ENCODE results near the gene VTI1A.

VTI1A gene

DNA sequence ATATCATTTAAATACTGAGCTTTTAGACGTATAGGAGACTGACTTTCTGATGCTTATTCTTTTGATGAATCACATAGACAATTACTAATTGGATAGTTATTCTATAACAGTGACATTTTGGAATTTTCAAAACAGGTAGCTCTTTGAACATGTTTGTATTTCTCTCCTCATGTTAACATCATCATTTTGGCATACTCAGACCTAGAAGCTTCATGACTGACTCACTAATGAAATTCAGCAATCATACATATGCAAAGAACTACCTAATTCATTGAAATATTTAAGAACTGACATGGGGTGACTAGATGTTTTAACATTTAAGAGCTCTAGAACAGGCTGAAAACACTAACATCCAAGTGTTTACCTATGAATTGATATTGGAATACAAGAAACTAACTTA, 192.3 kb downstream of the VTI1A start:
- DNase-seq (ENCODE audit: low spot score): no peak

DNA sequence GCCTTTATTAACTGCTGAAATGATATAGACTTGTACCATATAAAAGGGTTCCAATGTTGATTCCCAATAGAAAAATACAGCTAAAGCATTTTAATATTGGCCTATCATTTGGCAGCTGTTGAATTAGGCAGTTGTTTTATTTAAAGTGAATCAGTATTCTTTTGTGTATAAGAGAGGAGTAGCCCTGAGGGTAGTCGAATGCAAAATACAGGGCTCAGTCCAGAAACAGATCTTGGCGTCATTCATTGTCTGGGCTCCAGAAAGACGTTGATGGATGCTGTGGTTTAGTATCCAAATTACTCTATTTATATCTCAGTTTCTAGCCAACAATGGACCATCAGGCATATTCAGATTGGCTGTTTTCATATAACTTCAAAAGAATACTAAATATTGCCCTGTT, 193.6 kb downstream of the VTI1A start:
- no peak for DNase-seq (ENCODE audit: low spot score)

DNA sequence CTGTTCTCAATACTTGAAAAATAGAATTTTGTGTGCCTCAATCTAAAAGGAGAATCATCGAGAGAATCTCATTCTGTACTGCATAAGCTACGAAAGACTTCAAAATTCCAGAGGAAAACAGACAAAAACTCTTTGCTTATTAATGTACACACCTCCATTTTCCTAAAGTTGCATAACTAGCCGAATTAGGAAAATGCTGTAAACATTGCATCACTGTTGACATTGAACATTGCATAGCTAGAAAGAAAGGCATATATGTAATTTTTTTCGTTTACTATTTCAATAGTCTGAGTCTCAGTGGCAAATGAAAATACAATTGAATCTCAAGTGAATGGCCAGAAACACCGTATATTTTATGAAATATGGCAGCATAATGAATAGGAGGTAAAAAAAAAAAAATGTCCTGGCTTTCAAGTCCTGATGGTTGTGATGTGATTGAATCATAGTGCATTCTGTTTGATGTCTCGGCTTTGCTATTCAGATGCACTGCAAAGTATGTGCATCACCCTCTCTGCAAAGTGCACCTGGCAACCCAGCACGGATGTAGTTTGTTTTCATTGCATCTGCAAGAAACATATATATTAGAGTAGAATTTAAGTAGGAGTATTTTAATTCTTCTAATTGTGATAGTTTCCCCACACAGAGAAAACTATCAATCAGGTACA, 196.7 kb downstream of the VTI1A start:
- DNase-seq (ENCODE audit: low spot score): no peak

DNA sequence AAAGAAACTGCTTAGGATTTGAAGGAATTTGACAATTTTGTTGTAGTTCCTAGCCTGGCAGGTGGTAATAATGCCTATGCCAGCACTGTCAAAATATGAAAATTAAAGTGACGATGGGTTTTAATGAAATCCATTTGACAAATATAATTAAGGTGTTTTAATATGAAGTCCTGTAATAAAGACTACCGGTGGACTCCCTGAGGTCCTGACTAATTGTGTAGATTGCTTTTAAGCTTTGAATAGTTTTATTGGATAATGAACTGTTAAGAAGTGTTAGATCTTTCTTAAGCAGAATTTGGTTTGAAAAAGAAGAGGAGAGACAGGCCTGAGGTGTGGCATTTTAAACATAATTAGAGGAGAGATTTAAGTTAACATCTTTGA, 197.2 kb downstream of the VTI1A start:
- DNase-seq (ENCODE audit: low spot score): no peak

DNA sequence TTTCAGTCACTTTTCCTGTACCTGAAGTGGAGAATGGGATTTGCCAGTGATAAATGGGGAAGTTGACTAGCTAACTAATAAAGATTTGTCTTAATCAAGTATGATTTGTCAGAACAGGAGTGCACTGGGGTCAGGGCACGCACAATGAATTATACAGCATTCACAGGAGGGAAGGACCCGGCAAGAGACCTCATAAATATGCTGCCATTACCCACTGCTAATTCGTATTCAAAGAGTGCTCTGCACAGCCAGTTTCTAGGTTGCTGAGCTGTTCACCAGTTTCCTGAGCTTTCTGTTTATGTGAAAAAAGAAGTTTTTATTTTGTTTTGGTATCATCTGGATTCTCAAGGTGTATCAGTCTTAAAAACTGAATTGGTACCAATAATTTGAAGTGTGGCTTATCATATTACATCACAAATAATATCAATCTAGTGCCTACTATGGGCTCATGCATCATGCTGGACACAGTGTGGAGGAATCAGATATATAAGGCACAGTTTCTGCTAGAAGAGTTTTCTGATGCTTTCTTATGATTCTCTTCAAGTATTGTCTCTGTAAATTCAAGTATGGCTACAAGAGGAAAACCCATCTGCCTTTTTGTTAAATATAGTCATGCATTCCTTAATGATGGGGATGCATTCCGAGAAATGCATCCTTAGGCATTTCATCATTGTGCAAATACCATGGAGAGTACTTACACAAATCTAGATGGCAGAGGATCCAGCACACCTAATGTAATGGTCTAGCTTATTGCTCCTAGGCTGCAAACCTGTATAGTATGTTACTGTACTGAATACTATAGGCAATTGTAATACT, 202.2 kb downstream of the VTI1A start:
- DNase-seq (ENCODE audit: low spot score): no peak

DNA sequence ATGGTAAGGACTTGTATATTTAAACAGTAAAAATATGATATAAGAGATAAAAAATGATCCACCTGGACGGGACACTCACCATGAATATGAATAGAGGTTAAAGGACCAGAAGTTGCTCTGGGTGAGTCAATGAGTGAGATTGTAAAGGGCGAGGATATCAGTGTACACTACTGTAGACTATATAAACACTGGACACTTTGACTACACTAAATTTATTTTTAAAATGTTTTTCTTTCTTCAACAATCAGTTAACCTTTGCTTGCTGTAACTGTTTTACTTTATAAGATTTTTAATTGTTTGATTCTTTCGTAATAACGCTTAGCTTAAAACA, 202.8 kb downstream of the VTI1A start:
- DNase-seq (ENCODE audit: low spot score): no peak

DNA sequence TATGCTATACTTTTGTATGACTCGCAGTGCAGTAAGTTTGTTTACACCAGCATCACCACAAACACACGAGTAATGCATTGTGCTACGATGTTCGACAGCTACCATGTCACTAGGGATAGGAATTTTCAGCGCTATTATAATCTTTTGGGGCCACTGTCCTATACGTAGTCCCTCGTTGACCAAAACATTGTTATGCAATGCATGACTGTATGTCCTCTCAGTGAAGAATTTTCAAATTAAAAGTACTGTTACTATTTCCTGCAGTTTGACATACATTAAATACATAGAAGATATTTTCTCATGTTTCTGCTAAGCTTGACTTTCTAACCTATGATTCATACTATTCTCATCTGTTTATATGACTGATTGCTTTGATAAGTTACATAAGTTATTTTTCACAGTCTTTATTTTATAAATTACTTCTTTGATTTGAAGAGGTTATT, 203.6 kb downstream of the VTI1A start:
- DNase-seq (ENCODE audit: low spot score): peak; percentile 20

DNA sequence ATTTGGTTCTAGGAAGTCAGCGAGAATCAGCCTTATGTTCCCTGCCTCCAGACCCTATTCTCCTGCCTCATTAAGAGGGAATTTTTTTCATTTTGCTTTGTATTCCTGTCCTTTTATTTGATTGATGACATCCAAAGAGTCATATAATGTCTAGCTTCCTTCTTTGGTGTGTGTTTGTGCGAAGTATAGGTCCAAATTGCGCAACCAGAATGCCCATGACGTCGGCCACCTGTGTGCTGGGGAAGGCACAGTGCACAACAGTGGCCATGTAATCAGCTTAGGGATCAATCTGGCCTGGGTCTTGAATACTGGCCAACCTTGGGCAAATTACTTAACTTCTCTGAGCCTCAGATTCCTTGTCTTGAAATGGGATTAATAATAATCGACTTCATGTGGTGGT, 206.2 kb downstream of the VTI1A start:
- no peak for DNase-seq (ENCODE audit: low spot score)

DNA sequence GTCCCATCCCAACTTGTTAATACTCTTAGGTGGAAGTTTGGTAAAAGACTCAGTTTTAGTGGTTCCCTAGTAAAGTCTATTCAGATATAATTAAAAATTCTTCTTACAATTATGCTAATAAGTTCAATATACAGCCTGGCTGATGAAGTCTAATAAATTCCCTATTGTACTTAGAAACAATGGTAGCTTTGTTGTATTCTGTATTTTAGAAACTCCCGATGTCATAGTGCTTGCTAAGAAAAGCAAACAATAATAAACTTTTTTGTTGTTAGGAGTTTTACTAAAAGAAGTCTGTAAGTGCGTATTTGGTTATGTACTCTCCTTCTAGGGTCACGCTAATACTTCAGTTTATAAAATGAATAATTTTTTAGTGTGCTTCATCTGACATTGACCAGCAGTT, 206.8 kb downstream of the VTI1A start:
- peak; percentile 28 for DNase-seq (ENCODE audit: low spot score)

DNA sequence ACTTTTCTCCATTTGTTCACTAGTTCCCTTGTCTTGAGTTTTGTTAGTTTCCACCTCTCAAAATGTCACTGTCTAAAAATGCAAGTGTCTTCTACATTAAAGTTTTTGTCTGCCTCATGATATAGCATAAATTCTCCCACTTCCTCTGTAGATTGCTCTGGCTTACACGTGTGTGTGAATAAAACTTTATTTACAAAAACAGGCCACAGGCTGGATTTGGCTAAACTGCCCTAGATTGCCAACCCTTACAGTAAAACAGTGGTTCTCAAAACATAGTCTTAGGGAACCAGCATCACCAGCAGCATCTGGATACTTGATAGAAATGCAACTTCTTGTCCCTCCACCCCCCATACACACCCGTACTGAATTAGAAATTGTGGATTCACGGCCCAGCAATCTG, 207.8 kb downstream of the VTI1A start:
- DNase-seq (ENCODE audit: low spot score): no peak

DNA sequence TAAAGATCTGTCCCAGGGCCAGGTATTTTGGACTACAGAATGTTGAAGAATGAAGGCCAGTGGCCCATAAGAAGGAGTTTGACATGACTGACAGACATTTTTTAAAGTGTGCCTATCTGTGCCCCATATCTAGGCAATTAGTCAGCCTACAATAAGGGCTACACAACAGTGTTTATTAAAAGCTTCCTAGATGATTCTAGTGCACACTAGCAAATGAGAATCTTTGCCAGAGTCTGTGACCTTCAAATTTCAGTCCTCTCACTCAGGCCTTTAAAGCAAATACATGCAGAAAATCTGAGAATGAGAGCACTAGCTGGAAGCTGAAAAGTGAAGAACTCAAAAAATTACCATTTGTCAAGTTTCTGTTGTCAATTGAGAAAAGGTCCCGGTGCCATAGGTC, 208.7 kb downstream of the VTI1A start:
- no peak for DNase-seq (ENCODE audit: low spot score)

DNA sequence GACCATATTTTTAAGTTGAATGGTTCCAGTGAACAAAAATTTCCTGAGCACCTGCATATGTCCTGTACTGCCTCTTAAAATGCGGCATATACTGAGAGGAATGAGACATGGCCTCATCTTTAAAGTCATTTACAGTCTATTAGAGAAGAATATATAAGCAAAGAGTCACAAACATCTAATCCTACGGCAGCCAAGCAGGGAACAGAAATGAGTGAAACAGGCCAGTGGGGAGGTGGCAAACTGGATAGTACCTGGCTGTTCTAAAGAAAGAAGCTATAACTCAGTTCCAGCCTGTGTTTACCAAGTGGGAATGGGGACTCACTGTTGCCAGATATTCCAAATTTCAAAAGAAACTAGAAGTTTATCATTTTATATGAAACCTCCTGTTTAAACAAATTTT, 211.4 kb downstream of the VTI1A start:
- DNase-seq (ENCODE audit: low spot score): no peak

DNA sequence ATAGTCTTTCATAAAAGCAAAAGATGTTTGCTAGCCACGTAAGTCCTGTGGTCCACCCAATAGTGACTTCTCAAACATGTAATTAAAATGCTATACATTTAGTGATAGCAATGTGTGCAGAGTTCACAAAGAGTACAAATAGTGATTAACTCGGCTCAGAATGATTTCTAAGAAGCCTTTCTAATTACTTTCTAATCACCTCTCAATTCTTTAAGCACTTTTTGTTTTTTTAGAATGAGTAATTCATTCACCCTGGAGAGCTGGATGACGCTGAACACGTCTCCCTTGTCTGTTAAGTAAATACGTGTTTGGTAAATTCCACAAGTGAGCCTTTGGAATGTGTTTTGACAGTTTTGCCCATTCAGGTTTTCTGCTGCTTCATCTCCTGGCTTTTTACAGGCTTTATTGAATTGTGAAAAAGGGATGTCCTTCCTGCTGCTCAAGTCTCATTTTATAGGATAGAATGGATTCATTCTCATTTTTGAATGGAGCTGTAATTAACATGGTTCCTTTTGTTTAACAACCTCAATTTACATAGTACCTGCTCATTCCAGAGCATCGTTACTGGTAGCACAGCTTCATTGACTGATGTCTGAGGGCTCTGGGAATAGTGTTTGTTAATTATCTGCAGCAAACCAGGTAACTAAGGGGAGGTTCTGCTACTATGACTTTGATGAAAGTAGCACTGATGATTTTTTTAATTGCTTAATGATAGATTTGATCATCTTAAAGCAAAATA, 212.1 kb downstream of the VTI1A start:
- DNase-seq (ENCODE audit: low spot score): no peak

DNA sequence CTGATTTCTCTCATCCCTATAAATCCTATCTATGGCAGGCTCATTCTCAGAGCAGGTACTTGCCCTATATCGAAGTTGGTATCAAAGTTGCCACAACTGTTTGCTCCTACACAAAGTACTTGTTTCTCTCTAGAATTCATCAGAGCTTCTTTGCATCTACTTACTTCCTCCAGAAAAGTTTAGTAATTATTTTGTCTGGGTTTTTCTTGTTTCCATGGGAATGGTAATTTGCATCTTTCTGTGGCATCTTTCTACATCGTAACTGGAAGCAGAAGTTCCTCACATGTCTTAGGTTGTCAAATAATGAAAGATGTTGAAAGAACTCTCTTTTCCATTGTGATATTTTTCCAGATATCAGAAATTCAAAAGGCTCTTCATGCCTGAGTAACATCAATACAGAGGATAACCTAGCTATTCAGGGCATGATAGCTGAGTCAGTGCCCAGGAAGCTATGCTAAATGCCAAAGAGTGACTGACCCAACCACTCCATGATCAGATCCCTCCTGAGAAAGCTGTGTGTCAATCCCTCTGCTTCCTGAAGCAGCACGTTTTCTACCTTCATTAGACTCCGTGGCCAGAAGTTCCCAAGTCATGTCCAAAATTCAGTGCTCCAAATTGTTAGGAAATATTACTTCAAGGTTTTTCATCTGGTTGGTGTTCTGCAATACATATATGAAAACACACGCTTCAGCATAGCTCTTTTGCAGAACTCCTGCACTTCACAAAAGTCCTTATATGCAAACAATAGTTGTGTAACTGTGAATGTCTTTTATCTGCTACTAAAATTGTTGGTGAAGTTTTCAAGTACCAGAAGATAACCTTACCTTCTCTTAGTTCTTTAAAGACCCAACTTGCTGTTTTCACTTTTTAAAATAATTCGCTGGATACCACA, 216.5 kb downstream of the VTI1A start:
- peak; percentile 7 for DNase-seq (ENCODE audit: low spot score)

DNA sequence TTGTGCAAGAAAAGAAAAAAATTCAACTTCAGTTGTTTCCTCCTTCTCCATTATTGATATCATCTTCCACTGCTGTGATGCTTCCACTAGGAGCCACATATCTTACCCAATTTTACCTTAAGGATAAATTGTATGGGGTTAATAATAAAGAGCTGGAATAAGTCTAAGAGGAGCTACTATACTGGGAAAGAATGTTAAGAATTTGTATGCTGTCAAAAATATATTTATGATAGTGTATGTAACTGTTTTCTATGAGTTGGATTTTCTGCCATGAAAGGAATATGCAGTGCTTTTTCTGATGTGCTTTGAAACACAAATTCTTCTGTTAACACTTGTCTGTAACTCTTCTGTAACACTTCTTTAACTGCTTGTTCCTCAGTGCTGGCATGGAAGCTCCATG, 219.1 kb downstream of the VTI1A start:
- no peak for DNase-seq (ENCODE audit: low spot score)

DNA sequence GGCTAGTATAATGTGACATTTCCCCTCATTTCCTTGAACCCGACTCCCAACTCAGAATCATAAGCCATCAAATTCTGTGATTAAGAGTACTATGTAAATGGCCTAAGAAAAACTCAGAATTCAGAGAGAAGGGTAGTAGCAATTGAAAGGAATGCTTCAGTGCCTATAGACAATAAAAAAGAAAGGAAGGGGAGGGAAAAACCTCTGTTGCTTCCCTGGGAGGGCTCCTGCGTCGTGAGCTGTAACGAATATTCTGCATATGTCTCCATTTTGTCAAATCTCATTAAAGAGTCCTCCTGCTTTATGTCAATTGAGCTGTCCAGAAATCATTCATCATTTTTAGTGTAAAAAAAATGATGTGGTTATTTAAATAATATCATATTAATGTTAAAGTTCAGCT, 223.0 kb downstream of the VTI1A start:
- DNase-seq (ENCODE audit: low spot score): no peak

DNA sequence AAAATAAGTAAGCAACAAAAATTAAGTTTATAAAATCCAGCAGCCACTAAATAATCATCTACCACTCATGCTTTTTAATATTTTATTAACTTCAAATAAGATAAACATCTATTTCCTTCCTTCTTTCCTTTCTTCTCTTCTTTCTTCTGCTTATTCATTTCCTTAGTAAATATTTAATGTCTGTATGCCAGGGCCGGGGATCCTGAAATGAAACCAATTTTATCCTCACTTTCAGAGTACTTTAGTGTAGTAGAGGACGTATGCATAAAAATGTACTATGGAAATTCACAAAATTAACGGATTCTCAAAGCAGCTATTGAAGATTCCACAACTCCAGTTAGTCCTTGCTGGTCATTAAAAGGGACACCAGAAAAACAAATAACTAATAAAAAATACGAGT, 224.7 kb downstream of the VTI1A start:
- no peak for DNase-seq (ENCODE audit: low spot score)

DNA sequence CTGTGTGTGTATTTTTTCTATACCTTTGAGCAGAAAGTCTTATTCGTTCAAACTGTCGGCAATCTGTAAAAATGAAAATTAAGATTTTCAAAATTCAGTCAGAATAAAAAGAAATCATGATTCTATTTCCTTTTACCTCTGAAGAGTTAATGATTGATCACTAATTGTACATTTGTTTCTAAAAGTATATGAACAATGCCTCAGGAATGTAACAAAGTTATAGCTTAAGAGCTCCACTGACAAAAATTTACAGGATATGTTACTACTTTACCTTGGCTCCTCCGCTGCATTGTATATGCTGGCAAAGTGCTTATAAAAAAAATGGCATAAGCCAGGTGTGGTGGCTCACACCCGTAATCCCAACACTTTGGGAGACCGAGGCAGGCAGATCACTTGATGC, 225.7 kb downstream of the VTI1A start:
- DNase-seq (ENCODE audit: low spot score): no peak

DNA sequence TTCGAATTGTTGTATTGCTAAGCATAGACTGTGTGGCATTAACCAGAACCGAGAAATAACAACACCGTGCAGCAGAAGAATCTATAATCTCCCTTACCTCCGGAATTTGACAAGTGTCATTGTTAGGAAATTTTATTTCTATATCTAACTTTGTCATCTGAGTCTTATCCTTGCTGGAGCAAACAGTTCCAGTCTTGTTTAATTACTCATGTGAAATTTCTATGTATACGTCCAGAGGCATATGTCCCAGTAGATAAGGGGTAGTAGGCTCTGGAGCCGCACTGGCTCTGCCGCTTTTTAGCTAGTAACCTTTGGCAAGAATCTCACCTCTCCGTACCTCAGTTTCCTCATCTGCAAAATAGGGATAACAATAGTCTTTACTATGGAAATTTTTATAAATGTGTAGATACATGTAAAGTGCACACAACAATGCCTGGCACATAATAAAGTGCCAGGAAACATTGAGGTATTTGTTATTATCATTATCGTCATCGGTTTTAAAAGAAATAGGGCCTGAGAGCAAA, 228.6 kb downstream of the VTI1A start:
- no peak for DNase-seq (ENCODE audit: low spot score)

DNA sequence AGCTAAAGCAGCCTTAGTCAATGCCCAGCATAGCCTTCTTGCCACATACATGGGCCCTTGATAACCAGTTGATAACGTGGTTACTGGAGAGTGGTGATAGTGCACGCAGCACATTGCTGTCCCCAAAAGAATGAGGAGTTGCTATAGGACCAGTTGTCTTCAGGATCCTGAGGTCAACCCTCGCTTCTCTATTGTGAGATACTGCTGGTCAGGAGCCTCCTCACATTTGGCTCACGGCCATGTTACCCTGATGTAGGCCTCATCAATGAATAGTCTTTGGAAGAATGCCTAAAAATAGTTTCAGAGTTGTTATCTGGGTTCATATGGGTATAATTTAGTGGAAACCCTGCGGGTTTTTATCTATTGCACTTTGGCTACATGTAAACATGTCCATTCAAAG, 230.7 kb downstream of the VTI1A start:
- DNase-seq (ENCODE audit: low spot score): no peak

DNA sequence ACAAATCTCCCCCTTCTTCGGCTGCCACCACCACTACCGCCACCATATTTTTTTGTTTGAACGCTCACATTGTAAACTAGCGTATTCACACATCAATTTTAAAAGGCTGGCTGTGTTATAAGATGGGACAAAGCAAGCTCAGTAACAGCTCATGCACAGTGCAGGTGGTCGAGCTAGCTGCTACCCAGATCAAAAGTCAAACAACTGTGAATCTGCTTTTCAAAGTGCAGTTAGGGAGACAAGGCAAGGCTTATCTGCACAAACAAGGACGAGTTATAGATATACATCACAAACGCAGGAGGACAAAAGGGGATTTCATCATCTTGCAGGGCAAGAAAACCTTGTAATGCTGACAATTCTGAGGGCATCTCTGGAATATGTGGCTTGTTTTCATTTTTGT, 231.6 kb downstream of the VTI1A start:
- DNase-seq (ENCODE audit: low spot score): peak; percentile 24

DNA sequence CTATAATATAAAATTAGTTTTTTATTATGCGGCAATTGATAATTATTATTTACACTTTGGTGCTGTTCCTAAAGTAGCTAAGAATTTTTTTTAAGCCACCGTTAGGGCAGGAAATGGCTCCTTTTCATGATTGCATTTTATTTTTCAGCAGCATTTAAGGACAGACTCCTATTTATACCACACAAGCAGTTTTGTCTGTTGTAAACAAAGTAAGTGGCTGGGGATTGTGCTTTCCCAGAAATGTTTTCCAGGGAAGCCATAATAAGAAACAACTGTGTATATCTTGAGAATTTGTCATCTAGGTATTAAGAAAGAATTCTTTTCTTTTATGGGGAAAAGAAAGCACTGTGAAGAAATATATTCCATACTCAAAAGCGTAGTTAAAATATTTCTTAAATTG, 232.0 kb downstream of the VTI1A start:
- no peak for DNase-seq (ENCODE audit: low spot score)

Measured in COLO829 (cell line).